T-helper 22 cell (primary cell): Measurements from ENCODE around the gene SPTAN1.

Source experiments
- DNase-seq: peaks from one replicate; pipeline ENCODE4 v3.0.0-alpha.2; 2020; ENCODE audit warnings: low read depth

The SPTAN1 gene

GRCh38 chr9:128607642-128608350, 55.4 kb downstream of the SPTAN1 start:
- no peak for DNase-seq

- no peak for DNase-seq
These were observed 58.5 kb downstream of the SPTAN1 start for GRCh38 chr9:128610897-128611296.

- DNase-seq = no peak
These were observed 59.4 kb downstream of the SPTAN1 start for GRCh38 chr9:128611600-128612394.

GRCh38 chr9:128614728-128615127, 62.3 kb downstream of the SPTAN1 start:
- no peak for DNase-seq

GRCh38 chr9:128615571-128615970, 63.2 kb downstream of the SPTAN1 start:
- DNase-seq = no peak

GRCh38 chr9:128617943-128618342, 65.6 kb downstream of the SPTAN1 start:
- no peak for DNase-seq

GRCh38 chr9:128619127-128619526, 66.7 kb downstream of the SPTAN1 start:
- no peak for DNase-seq

GRCh38 chr9:128619779-128620178, 67.4 kb downstream of the SPTAN1 start:
- DNase-seq = no peak

GRCh38 chr9:128621730-128622455, 69.5 kb downstream of the SPTAN1 start:
- DNase-seq = no peak

GRCh38 chr9:128624566-128624965, 72.2 kb downstream of the SPTAN1 start:
- DNase-seq = no peak

- DNase-seq = no peak
These were observed 73.2 kb downstream of the SPTAN1 start for GRCh38 chr9:128625391-128626146.

- no peak for DNase-seq
These were observed 73.8 kb downstream of the SPTAN1 start for GRCh38 chr9:128626181-128626580.

- no peak for DNase-seq
These were observed 74.8 kb downstream of the SPTAN1 start for GRCh38 chr9:128627127-128627715.

- DNase-seq = no peak
These were observed 75.5 kb downstream of the SPTAN1 start for GRCh38 chr9:128627906-128628305.

- no peak for DNase-seq
These were observed 76.2 kb downstream of the SPTAN1 start for GRCh38 chr9:128628471-128629048.

GRCh38 chr9:128629136-128629535, 76.7 kb downstream of the SPTAN1 start:
- no peak for DNase-seq

GRCh38 chr9:128629852-128630545, 77.6 kb downstream of the SPTAN1 start:
- DNase-seq = no peak

GRCh38 chr9:128631636-128632035, 79.2 kb downstream of the SPTAN1 start:
- DNase-seq = no peak

- no peak for DNase-seq
These were observed 79.7 kb downstream of the SPTAN1 start for GRCh38 chr9:128632066-128632465.

- DNase-seq = no peak
These were observed 80.1 kb downstream of the SPTAN1 start for GRCh38 chr9:128632486-128632885.

GRCh38 chr9:128633057-128633456, 80.7 kb downstream of the SPTAN1 start:
- DNase-seq = no peak
